OCI-LY7 (cell line): ENCODE results near the gene KCNK15.

Source experiments
- CTCF ChIP-seq: fragments of 200-600 bp; sonication (generic); conservative IDR thresholded peaks from 2 replicates; pipeline ENCODE4 v1.5.1; 2014; ENCODE audit warnings: mild to moderate bottlenecking, antibody characterized with exemption, low read length, moderate library complexity, mixed read lengths
- EZH2phosphoT487 ChIP-seq: fragments of 200-600 bp; sonication (generic); IDR thresholded peaks from 2 replicates; pipeline ENCODE4 v1.6.1; 2018; ENCODE audit warnings: low read depth, borderline replicate concordance, mild to moderate bottlenecking, mixed run types, antibody characterized with exemption, low read length, moderate library complexity, mixed read lengths

- no peak for TF ChIP-seq CTCF
- no peak for TF ChIP-seq EZH2phosphoT487
Observed at GRCh38 chr20:44790638-44791393, 45.2 kb downstream of the KCNK15 start.
